DOHH2 (cell line): ENCODE data around the gene SRGAP1.

ENCODE experiments used
- H3F3A ChIP-seq: fragments of 200-600 bp; sonication (generic), shearing (Covaris generic); 2 replicates; pipeline ENCODE4 v1.6.0; 2016; ENCODE audit warnings: antibody characterized with exemption, mild to moderate bottlenecking; ENCODE audit not compliant: control insufficient read depth, insufficient read depth
- H3K27ac ChIP-seq: fragments of 200-600 bp; sonication (generic); 2 replicates; pipeline ENCODE4 v1.5.1; 2014; ENCODE audit warnings: low read depth, mild to moderate bottlenecking, low read length, moderate library complexity
- H3K27me3 ChIP-seq: fragments of 200-600 bp; sonication (generic); 2 replicates; pipeline ENCODE4 v1.6.1; 2014; ENCODE audit warnings: mild to moderate bottlenecking, low read length, mixed read lengths; ENCODE audit not compliant: control insufficient read depth
- H3K36me3 ChIP-seq: fragments of 200-600 bp; sonication (generic); 2 replicates; pipeline ENCODE4 v1.6.1; 2014; ENCODE audit warnings: mild to moderate bottlenecking, low read length, moderate library complexity, mixed read lengths; ENCODE audit not compliant: control insufficient read depth
- H3K4me1 ChIP-seq: fragments of 200-600 bp; sonication (generic); 2 replicates; pipeline ENCODE4 v1.6.1; 2014; ENCODE audit warnings: mild to moderate bottlenecking, low read length, mixed read lengths; ENCODE audit not compliant: control insufficient read depth
- H3K4me2 ChIP-seq: fragments of 200-600 bp; sonication (generic); 2 replicates; pipeline ENCODE4 v1.6.0; 2014; ENCODE audit warnings: mild to moderate bottlenecking, low read length, moderate library complexity
- H3K4me3 ChIP-seq: fragments of 200-600 bp; sonication (generic); 2 replicates; pipeline ENCODE4 v1.5.1; 2014; ENCODE audit warnings: mild to moderate bottlenecking, low read length, mixed read lengths
- H3K79me2 ChIP-seq: fragments of 200-600 bp; sonication (generic); 2 replicates; pipeline ENCODE4 v1.6.1; 2014; ENCODE audit warnings: mild to moderate bottlenecking, low read length, mixed read lengths; ENCODE audit not compliant: control insufficient read depth
- H3K9me2 ChIP-seq: fragments of 200-600 bp; sonication (generic); replicated peaks from 2 replicates; pipeline ENCODE4 v1.6.1; 2014; ENCODE audit warnings: mild to moderate bottlenecking, low read length, mixed read lengths; ENCODE audit not compliant: control insufficient read depth
- H3K9me3 ChIP-seq: fragments of 200-600 bp; sonication (generic); 2 replicates; pipeline ENCODE4 v1.6.1; 2014; ENCODE audit warnings: antibody characterized with exemption, low read length, mixed read lengths; ENCODE audit not compliant: control insufficient read depth, insufficient read depth
- H4K20me1 ChIP-seq: fragments of 200-600 bp; sonication (generic); 2 replicates; pipeline ENCODE4 v1.6.0; 2014; ENCODE audit warnings: low read depth, mild to moderate bottlenecking, antibody characterized with exemption, low read length, moderate library complexity; ENCODE audit not compliant: control insufficient read depth, insufficient read depth
- EZH2phosphoT487 ChIP-seq: fragments of 200-600 bp; sonication (generic); IDR thresholded peaks from 2 replicates; pipeline ENCODE4 v1.6.1; 2017; ENCODE audit warnings: borderline replicate concordance, mild to moderate bottlenecking, antibody characterized with exemption, low read length, moderate library complexity, mixed read lengths
- TF ChIP-seq, protein P1 (sequence below): fragments of 200-600 bp; sonication (generic); IDR thresholded peaks from one replicate; pipeline ENCODE4 v1.5.1; 2014; ENCODE audit warnings: antibody characterized with exemption, mild to moderate bottlenecking, low read depth, low read length; ENCODE audit not compliant: poor library complexity, severe bottlenecking

Gene SRGAP1

DNA sequence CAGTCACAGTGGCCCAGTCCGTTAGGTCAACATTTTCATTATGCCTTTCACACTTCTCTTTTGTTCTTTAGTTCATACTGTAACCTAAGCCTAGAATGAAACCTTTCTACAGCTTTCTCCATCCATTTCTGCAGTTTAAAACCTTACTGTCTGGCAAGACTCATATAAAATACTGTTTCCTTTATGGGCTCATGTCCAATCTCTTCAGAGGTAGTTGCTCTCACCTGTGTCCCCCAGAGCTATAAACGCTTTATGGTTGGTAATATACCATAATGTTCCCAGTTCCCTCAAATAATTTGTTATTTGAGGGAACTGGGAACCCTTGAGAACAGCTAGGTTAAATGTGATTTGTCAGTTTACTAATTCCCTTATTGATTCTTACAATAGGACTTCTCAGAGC lies 83.0 kb downstream of the SRGAP1 start:
- H3F3A ChIP-seq = no peaks in the 10 kb centered on the region
- TF ChIP-seq, protein P1, sequence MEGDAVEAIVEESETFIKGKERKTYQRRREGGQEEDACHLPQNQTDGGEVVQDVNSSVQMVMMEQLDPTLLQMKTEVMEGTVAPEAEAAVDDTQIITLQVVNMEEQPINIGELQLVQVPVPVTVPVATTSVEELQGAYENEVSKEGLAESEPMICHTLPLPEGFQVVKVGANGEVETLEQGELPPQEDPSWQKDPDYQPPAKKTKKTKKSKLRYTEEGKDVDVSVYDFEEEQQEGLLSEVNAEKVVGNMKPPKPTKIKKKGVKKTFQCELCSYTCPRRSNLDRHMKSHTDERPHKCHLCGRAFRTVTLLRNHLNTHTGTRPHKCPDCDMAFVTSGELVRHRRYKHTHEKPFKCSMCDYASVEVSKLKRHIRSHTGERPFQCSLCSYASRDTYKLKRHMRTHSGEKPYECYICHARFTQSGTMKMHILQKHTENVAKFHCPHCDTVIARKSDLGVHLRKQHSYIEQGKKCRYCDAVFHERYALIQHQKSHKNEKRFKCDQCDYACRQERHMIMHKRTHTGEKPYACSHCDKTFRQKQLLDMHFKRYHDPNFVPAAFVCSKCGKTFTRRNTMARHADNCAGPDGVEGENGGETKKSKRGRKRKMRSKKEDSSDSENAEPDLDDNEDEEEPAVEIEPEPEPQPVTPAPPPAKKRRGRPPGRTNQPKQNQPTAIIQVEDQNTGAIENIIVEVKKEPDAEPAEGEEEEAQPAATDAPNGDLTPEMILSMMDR = no peak
- TF ChIP-seq EZH2phosphoT487 = no peak
- H4K20me1 ChIP-seq = no peaks in the 10 kb centered on the region
- peaks cover 20% of the 10 kb centered on the region for H3K4me1 ChIP-seq
- H3K79me2 ChIP-seq = no peaks in the 10 kb centered on the region
- no peaks in the 10 kb centered on the region for H3K27me3 ChIP-seq
- no peak overlapping the region for H3K27ac ChIP-seq
- H3K36me3 ChIP-seq = no peaks in the 10 kb centered on the region
- H3K4me2 ChIP-seq = no peak overlapping the region
- H3K4me3 ChIP-seq = no peak overlapping the region
- H3K9me2 ChIP-seq = no peaks in the 10 kb centered on the region
- no peaks in the 10 kb centered on the region for H3K9me3 ChIP-seq

DNA sequence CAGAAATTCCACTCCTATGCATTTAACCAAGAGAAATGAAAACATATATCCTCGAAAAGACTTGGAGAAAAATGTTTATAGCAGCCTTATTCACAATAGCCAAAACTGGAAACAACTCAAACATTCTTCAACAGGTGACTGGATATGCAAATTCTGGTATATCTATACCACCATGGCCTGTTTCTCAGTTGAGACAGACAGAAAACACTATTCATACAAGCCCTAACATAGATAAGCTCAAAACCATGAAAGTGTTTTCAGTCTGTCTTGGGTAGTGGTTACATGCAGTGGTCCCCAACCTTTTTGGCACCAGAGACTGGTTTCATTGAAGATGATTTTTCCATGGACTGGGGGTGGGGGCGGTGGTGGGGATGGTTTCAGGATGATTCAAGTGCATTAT lies 83.8 kb downstream of the SRGAP1 start:
- Histone ChIP-seq H3K79me2 (no peaks in the 10 kb centered on the region), H3K9me2 (no peaks in the 10 kb centered on the region), H3F3A (no peaks in the 10 kb centered on the region), H3K4me3 (0 out of 2 replicates have a peak overlapping the region, but pooled peaks have one; percentile 11), H3K36me3 (no peaks in the 10 kb centered on the region), H3K4me1 (peaks cover 20% of the 10 kb centered on the region), H3K27me3 (no peaks in the 10 kb centered on the region), H3K4me2 (peak overlapping the region; percentile 24; the same call in 1 of the 2 replicates), H4K20me1 (no peaks in the 10 kb centered on the region), H3K27ac (no peak overlapping the region), H3K9me3 (no peaks in the 10 kb centered on the region)
- TF ChIP-seq EZH2phosphoT487 = no peak
- TF ChIP-seq, protein P1 = no peak

DNA sequence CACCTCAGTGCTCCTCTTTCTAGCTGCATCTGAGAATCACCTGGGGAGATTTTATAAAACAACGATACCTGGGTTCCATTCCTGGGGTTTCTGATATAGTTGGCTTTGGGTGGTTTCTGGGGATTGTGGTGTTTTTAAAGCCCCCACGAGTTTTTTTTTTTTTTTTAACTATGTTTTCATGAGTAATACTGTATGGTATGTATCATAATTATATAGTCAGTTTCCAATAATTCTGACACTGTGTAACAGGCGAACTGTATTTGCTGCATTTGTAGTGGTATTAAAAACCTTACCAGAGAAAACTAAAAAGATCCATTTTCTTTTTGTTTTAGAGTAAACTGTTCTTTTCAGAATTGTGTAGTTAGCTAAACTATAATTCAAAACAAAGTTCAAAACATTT lies 84.9 kb downstream of the SRGAP1 start:
- no peaks in the 10 kb centered on the region for H4K20me1 ChIP-seq
- no peak overlapping the region for H3K27ac ChIP-seq
- H3K9me3 ChIP-seq = no peaks in the 10 kb centered on the region
- no peaks in the 10 kb centered on the region for H3F3A ChIP-seq
- no peaks in the 10 kb centered on the region for H3K9me2 ChIP-seq
- no peak overlapping the region for H3K4me2 ChIP-seq
- no peak overlapping the region for H3K4me3 ChIP-seq
- no peaks in the 10 kb centered on the region for H3K79me2 ChIP-seq
- peaks cover 20% of the 10 kb centered on the region for H3K4me1 ChIP-seq
- no peak for TF ChIP-seq EZH2phosphoT487
- TF ChIP-seq, protein P1 = no peak
- H3K27me3 ChIP-seq = no peaks in the 10 kb centered on the region
- H3K36me3 ChIP-seq = no peaks in the 10 kb centered on the region
